ENCODE data around the gene OTUD3.
"Not testable (repeated sequence)": the region's sequence is repeated elsewhere in the genome, so short reads cannot be mapped to it uniquely, and the experiment has no call there.

OTUD3 gene

GRCh38 chr1:19918057-19918456 lies 35.9 kb downstream of the OTUD3 start:
- peak; percentile 84 for DNase-seq (ENCODE audit: low read depth, low spot score)

- DNase-seq (ENCODE audit: low read depth, low spot score), result no peak
Measured at GRCh38 chr1:19920132-19920710, 38.0 kb downstream of the OTUD3 start.

GRCh38 chr1:19921310-19921709 lies 39.1 kb downstream of the OTUD3 start:
- no peak for DNase-seq (ENCODE audit: low read depth, low spot score)

DNA sequence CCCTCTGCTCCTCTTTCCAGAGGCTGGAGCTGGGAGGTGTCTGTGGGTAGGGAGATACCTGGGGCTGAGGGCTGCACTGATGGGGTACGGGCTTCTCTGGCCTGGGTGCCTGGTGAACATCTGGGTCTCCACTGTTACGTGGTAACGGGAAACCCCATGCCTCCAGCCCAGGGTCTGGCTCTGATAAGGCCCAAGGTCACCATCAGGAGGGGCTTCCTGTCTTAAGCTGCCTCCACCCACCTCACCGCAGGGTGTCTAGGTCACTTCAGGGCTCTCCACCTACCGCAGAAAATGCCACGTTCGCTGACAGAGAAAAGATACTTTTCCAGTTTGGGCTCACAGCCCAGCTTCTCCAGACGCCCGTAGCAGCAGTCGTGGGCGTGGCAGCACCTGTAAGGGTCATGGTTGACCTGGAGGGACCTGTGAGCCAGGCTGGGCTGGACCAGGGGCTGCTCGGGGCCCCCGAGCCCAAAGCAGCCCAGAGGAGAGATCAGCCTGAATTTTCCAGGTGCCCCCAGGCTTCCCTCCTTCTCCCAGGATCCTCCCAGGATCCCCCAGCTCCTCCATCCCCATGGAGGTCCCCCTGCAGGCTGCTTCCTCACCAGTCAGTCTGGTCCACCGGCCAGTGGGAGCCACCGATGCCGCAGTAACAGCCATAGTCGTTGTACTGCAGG lies 40.0 kb downstream of the OTUD3 start:
- DNase-seq (ENCODE audit: low read depth, low spot score), result no peak

- no peak for DNase-seq (ENCODE audit: low read depth, low spot score)
Measured at GRCh38 chr1:19923137-19923952, 41.1 kb downstream of the OTUD3 start, which contains the start of gene PLA2G2E. Gene PLA2G2E (minus strand): TSS chr1:19923617. CDS start chr1:19923559, 58 bp downstream.

DNA sequence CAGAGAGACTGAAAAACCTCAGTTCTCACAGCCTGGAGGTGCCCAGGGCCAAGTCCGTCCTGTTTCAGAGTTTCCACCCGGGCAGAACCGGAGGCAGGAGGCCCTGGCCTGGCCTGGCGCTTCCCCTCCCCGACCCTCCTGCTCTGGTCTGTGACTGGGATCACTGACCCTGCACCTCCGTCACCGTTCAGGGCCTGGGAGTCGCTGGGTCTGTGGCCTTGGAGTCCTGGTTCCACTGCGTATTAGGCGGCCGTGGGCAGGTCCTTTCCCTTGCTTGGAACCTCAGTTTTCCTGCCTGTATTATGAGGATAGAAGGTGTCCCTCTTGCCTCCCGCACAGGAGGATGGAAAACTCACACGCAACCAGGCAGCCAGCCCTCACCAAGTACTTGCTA lies 41.8 kb downstream of the OTUD3 start:
- no peak for DNase-seq (ENCODE audit: low read depth, low spot score)

DNA sequence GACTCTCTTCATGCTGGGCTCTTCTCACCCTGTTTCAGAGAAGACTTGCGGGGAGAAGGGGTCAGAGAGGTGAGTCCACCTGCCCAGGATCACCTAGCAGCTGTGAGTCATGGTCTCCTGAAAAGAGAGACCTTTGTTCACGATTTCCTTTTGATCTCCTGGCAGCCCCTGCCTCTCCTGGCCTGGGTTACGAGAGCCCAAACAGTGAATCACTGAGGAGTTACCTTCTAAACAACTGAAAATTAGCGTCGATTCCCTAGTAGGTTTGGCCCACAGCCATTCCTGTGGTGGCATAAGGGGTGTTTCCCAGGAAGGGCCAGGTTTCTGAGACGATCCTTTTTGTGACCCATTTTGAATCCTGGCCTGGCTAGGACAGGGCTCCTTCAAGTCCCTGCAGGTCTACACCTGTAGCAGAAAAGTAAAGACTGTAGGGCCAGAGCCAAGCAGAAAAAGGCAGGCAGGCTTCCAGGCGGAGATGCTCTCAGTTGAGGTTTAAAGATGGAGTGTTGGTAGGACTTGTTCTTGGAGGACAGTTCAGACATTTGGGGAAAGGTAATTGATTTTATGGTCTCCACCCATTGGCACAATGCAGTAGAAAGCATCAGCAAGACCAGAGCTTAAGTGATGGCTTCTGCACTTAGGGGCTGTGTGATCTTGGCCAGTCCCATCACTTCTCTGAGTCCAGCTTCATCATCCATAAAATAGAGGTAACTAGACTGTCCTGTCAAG lies 43.3 kb downstream of the OTUD3 start:
- DNase-seq (ENCODE audit: low read depth, low spot score), result no peak

DNA sequence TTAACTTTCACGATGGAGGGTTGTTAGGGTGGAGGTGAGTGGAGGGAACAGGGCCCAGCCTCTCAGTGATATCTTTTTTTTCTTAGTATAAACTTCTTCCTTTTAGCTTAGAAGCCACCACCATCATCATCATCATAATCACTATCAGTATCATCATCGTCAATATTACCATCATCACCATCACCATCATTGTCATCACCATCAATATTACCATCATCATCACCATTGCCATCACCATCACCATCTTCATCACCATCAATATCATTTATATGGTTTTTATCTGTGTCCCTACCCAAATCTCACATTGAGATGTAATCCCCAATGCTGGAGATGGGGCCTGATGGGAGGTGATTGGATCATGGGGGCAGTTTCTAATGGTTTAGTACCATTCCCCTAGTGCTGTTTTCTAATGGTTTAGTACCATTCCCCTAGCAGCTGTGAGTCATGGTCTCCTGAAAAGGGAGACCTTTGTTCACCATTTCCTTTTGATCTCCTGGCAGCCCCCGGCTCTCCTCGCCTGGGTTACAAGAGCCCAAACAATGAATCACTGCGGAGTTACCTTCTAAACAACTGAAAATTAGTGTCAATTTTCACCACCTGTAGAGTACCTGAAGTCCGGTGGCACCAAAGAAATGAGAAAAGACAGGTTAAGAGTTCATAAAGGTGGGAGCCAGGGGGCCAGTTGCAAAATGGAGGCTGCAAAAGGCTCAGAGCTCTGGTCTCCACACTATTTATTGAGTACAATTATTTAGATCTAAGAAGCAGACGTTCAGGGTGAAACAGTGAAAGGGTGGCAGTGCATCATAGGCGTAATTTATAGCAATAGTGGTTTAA lies 44.3 kb downstream of the OTUD3 start:
- no peak for DNase-seq (ENCODE audit: low read depth, low spot score)

DNA sequence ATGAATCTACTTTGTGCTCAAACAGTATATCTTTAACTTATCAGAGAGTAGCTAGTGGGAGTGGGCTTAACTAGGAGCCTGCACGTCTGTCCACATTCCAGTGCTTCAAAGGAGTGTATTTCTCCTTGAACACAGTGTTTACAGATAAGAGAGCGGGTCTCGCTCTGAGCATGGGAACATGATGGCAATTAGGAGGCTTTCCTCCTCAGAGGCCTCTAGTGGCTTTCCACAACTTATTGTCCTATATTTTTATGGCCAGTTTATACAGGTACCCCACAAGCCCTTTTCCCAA lies 44.9 kb downstream of the OTUD3 start:
- DNase-seq (ENCODE audit: low read depth, low spot score), result not testable (repeated sequence)

GRCh38 chr1:19932866-19933265 lies 50.7 kb downstream of the OTUD3 start:
- DNase-seq (ENCODE audit: low read depth, low spot score), result no peak

- no peak for DNase-seq (ENCODE audit: low read depth, low spot score)
Measured at GRCh38 chr1:19934336-19934735, 52.1 kb downstream of the OTUD3 start.

- DNase-seq (ENCODE audit: low read depth, low spot score), result no peak
Measured at GRCh38 chr1:19936061-19936750, 54.0 kb downstream of the OTUD3 start.

GRCh38 chr1:19938472-19938871 lies 56.3 kb downstream of the OTUD3 start:
- no peak for DNase-seq (ENCODE audit: low read depth, low spot score)

GRCh38 chr1:19940486-19941205 lies 58.5 kb downstream of the OTUD3 start:
- no peak for DNase-seq (ENCODE audit: low read depth, low spot score)

DNA sequence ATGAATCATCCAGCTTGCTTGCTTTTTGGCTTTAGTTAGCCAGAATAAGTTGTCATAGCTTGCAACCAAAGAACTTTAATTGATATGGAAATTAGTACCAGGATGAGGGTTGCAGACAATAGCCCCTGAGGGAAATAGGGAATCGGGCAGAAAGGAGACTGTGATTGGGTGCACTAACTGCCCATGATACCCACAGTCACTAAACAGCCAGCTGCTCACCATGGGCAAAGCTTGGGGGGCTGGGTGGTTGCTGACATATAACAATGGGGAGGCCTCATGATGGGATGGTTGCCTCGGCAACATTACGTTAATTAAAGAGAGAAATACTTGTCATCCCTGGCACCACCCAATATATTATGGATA lies 59.0 kb downstream of the OTUD3 start:
- no peak for DNase-seq (ENCODE audit: low read depth, low spot score)

- no peak for DNase-seq (ENCODE audit: low read depth, low spot score)
Measured at GRCh38 chr1:19942088-19942487, 59.9 kb downstream of the OTUD3 start.

DNA sequence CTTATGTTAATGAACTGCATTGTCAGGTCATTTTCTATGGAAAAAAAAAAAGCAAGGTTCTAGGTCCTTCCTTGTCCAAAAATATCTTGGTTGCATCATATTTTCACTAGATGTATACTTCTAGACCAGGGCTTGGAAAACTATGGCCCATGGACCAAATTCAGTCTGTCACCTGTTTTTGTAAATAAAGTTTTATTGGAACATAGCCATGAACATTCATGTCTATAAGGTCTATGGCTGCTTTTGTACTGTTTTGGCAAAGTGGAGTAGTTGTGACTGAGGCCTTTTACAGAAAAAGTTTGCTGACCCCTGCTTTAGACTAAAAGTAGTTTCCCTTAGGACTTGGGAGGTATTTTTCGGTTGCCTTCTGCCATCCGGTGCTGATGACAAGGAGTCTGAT lies 60.5 kb downstream of the OTUD3 start:
- DNase-seq (ENCODE audit: low read depth, low spot score), result no peak

GRCh38 chr1:19945914-19946313 lies 63.7 kb downstream of the OTUD3 start:
- no peak for DNase-seq (ENCODE audit: low read depth, low spot score)

DNA sequence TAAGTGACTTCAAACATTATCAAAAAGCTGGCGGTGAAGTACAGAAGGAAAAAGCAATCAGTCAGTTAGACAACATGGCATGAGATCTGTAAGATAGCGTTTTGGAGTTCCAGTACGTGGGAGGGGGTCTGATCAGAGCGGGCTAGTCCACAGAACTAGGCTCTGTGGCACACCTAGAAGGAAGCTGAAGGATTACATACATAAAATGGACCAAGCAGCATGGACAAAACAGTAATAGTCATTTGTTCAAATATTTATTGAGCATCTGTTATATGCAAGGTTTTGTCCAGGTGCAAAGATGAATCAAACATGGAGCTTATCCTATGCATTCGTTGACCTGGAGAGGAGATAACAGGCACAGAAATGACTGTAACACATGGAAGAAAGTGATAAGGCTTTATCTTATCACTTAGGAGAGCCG lies 64.1 kb downstream of the OTUD3 start:
- DNase-seq (ENCODE audit: low read depth, low spot score), result no peak

GRCh38 chr1:19946971-19947370 lies 64.8 kb downstream of the OTUD3 start:
- DNase-seq (ENCODE audit: low read depth, low spot score), result no peak

Data from ELF-1 (cell line).